Liver (tissue), 9 donors: ENCODE measurements around the gene S100A11. TPM values are rescaled to one million over a fixed set of nuclear protein-coding genes. Genes with fewer than 3 reads are reported as not detected.

Source experiments
- DNase-seq: peaks from one replicate; pipeline ENCODE4 v3.0.0-alpha.2; 2017; ENCODE audit warnings: low spot score
- H3K27ac ChIP-seq, 2 donors: one replicate each; pipeline ENCODE4 v1.7.0; 2013; ENCODE audit warnings: inconsistent platforms in 2 of 2, low read length in 2 of 2, control low read depth in 1 of 2, low read depth in 1 of 2, mild to moderate bottlenecking in 1 of 2
- H3K27me3 ChIP-seq, 4 donors: one replicate each; pipeline versions ENCODE4 v1.6.1 to v1.7.0; 2013; ENCODE audit warnings: low read length in 3 of 4, inconsistent platforms in 1 of 4, mild to moderate bottlenecking in 1 of 4, moderate library complexity in 1 of 4; ENCODE audit not compliant: control insufficient read depth in 4 of 4, insufficient read depth in 4 of 4
- H3K36me3 ChIP-seq, 4 donors: one replicate each; pipeline versions ENCODE4 v1.6.1 to v1.7.0; 2013; ENCODE audit warnings: low read length in 3 of 4, mild to moderate bottlenecking in 3 of 4, low read depth in 1 of 4, moderate library complexity in 1 of 4; ENCODE audit not compliant: control insufficient read depth in 4 of 4, insufficient read depth in 3 of 4
- H3K4me1 ChIP-seq, 4 donors: one replicate each; pipeline versions ENCODE4 v1.6.1 to v1.7.0; 2013; ENCODE audit warnings: low read length in 3 of 4, mild to moderate bottlenecking in 3 of 4, moderate library complexity in 1 of 4; ENCODE audit not compliant: control insufficient read depth in 4 of 4, insufficient read depth in 4 of 4
- H3K4me3 ChIP-seq, 3 donors: one replicate each; pipeline versions ENCODE4 v1.6.1 to v1.7.0; 2013; ENCODE audit warnings: low read length in 3 of 3, control low read depth in 1 of 3, low read depth in 1 of 3, mild to moderate bottlenecking in 1 of 3
- H3K9ac ChIP-seq, 2 donors: one replicate each; pipeline ENCODE4 v1.7.0; 2013; ENCODE audit warnings: low read length in 2 of 2, mild to moderate bottlenecking in 2 of 2, moderate library complexity in 2 of 2, control low read depth in 1 of 2, low read depth in 1 of 2
- H3K9me3 ChIP-seq, 4 donors: one replicate each; pipeline versions ENCODE4 v1.6.1 to v1.7.0; 2013; ENCODE audit warnings: low read length in 3 of 4; ENCODE audit not compliant: control insufficient read depth in 4 of 4
- EGR1 ChIP-seq, 2 donors: IDR thresholded peaks; 2 replicates each; pipeline ENCODE4 v1.6.1; 2016 to 2018; ENCODE audit warnings: antibody characterized with exemption in 2 of 2, low read depth in 2 of 2
- FOXA1 ChIP-seq: IDR thresholded peaks from 2 replicates; pipeline ENCODE4 v1.6.1; 2016; ENCODE audit warnings: antibody characterized with exemption
- FOXA2 ChIP-seq: IDR thresholded peaks from 2 replicates; pipeline ENCODE4 v1.6.1; 2016; ENCODE audit warnings: antibody characterized with exemption
- GABPA ChIP-seq, 2 donors: IDR thresholded peaks in 1 of 2; conservative IDR thresholded peaks in 1 of 2; 2 replicates each; pipeline ENCODE4 v1.6.1; 2016; ENCODE audit warnings: antibody characterized with exemption in 2 of 2, mild to moderate bottlenecking in 1 of 2, moderate library complexity in 1 of 2
- HNF4A ChIP-seq, 2 donors: conservative IDR thresholded peaks; 2 replicates each; pipeline ENCODE4 v1.6.1; 2016; ENCODE audit warnings: antibody characterized with exemption in 2 of 2, mild to moderate bottlenecking in 2 of 2
- HNF4G ChIP-seq: IDR thresholded peaks from 2 replicates; pipeline ENCODE4 v1.6.1; 2016; ENCODE audit warnings: antibody characterized with exemption
- JUND ChIP-seq, 2 donors: IDR thresholded peaks; 2 replicates each; pipeline ENCODE4 v1.6.1; 2016; ENCODE audit warnings: antibody characterized with exemption in 2 of 2
- NR2F2 ChIP-seq: IDR thresholded peaks from 2 replicates; pipeline ENCODE4 v1.6.1; 2016; ENCODE audit warnings: antibody characterized with exemption
- RAD21 ChIP-seq, 2 donors: IDR thresholded peaks; 2 replicates each; pipeline ENCODE4 v1.6.1; 2016; ENCODE audit warnings: antibody characterized with exemption in 2 of 2, mild to moderate bottlenecking in 2 of 2
- RXRA ChIP-seq, 2 donors: IDR thresholded peaks; 2 replicates each; pipeline ENCODE4 v1.6.1; 2017 to 2018; ENCODE audit warnings: antibody characterized with exemption in 2 of 2, mild to moderate bottlenecking in 1 of 2
- SP1 ChIP-seq: IDR thresholded peaks from 2 replicates; pipeline ENCODE4 v1.6.1; 2018; ENCODE audit warnings: antibody characterized with exemption, mild to moderate bottlenecking
- TAF1 ChIP-seq: conservative IDR thresholded peaks from 2 replicates; pipeline ENCODE4 v1.6.1; 2016; ENCODE audit warnings: antibody characterized with exemption, mild to moderate bottlenecking
- YY1 ChIP-seq: IDR thresholded peaks from 2 replicates; pipeline ENCODE4 v1.6.1; 2016; ENCODE audit warnings: antibody characterized with exemption, mild to moderate bottlenecking
- WGBS: extraction: QIAGEN DNeasy Blood & Tissue Kit; methylation state at CpG from one replicate; pipeline ENCODE4 v1.1.7; 2013; 5-methylcytosine and 5-hydroxymethylcytosine counted together
- polyA plus RNA-seq, 2 donors: library from polyadenylated mRNA; stranded (reverse) in 1 of 2; unstranded in 1 of 2; fragments of 200-250 nt in 1 of 2; fragments of >200 nt in 1 of 2; fragmentation: Nextera tagmentation in 1 of 2; extraction: Ambion mirVana in 1 of 2; gene quantifications; one replicate each; pipeline versions ENCODE4 v1.2.1 to v1.2.3, GENCODE V29; 2013 to 2015
- total RNA-seq, 2 donors: library from RNA; depleted of rRNA; stranded (reverse); fragments of >200 nt; gene quantifications; one replicate each; pipeline ENCODE4 v1.2.3, GENCODE V29; 2014
- TF ChIP-seq, protein P1 (sequence below): fragments of 150-350 bp; IDR thresholded peaks from 2 replicates; pipeline ENCODE4 v1.5.1; 2017; ENCODE audit warnings: improper control_type of control experiment, low read depth, low read length; ENCODE audit not compliant: missing input control
- TF ChIP-seq, protein P2 (sequence below): IDR thresholded peaks from 2 replicates; pipeline ENCODE4 v1.6.1; 2016; ENCODE audit warnings: antibody characterized with exemption
- TF ChIP-seq, protein P3 (sequence below): IDR thresholded peaks from 2 replicates; pipeline ENCODE4 v1.6.1; 2016; ENCODE audit warnings: antibody characterized with exemption
- TF ChIP-seq, protein P4 (sequence below): IDR thresholded peaks from 2 replicates; pipeline ENCODE4 v1.6.1; 2016; ENCODE audit warnings: antibody characterized with exemption, mild to moderate bottlenecking
- TF ChIP-seq, protein P5 (sequence below): IDR thresholded peaks from 2 replicates; pipeline ENCODE4 v1.6.1; 2016; ENCODE audit warnings: antibody characterized with exemption
- donor health status: healthy.
- donor health status: healthy.
- donor health status: healthy.
- donor health status: healthy.
- donor health status: healthy.

Gene S100A11
- total and polyA plus RNA-seq, 4 donors: 9.9 to 76.1 (median 31.0) TPM

DNA sequence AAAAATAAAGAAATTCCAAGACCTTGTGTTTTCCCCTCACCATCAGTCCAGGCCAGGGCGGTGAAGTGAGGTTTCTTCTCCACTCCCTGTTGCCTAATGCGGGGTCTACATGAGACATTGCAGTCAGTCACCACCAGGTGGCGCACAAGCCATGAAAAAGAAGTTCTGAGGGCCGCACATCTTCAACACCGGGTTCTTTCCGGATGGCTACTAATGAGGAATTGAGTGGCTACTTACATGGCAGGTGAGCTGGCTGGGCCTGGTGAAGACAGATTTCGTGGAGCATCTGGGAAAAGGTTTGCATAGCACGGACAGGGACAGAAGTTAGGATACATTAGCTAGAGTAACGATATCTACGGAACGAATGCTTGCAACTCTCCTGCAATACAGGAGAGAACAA, 15.8 kb upstream of the S100A11 start:
- Histone ChIP-seq H3K9me3 (no peaks in the 10 kb centered on the region), H3K27ac (no peak overlapping the region), H3K27me3 (peaks cover 0 to 11% (median 4%) of the 10 kb centered on the region in 4 donors), H3K4me3 (no peak overlapping the region), H3K4me1 (no peaks in the 10 kb centered on the region), H3K36me3 (no peaks in the 10 kb centered on the region), H3K9ac (no peak overlapping the region)
- WGBS: 25% methylated on average over 11 of the region's 11 CpGs
- peak; percentile 80 for DNase-seq
- peak; percentile 87 to 91 for TF ChIP-seq RAD21 (IDR thresholded peaks at IDR 0.05)
- TF ChIP-seq, protein P1, sequence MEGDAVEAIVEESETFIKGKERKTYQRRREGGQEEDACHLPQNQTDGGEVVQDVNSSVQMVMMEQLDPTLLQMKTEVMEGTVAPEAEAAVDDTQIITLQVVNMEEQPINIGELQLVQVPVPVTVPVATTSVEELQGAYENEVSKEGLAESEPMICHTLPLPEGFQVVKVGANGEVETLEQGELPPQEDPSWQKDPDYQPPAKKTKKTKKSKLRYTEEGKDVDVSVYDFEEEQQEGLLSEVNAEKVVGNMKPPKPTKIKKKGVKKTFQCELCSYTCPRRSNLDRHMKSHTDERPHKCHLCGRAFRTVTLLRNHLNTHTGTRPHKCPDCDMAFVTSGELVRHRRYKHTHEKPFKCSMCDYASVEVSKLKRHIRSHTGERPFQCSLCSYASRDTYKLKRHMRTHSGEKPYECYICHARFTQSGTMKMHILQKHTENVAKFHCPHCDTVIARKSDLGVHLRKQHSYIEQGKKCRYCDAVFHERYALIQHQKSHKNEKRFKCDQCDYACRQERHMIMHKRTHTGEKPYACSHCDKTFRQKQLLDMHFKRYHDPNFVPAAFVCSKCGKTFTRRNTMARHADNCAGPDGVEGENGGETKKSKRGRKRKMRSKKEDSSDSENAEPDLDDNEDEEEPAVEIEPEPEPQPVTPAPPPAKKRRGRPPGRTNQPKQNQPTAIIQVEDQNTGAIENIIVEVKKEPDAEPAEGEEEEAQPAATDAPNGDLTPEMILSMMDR: peak; percentile 91
- TF ChIP-seq, protein P2, sequence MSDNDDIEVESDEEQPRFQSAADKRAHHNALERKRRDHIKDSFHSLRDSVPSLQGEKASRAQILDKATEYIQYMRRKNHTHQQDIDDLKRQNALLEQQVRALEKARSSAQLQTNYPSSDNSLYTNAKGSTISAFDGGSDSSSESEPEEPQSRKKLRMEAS: no peak

DNA sequence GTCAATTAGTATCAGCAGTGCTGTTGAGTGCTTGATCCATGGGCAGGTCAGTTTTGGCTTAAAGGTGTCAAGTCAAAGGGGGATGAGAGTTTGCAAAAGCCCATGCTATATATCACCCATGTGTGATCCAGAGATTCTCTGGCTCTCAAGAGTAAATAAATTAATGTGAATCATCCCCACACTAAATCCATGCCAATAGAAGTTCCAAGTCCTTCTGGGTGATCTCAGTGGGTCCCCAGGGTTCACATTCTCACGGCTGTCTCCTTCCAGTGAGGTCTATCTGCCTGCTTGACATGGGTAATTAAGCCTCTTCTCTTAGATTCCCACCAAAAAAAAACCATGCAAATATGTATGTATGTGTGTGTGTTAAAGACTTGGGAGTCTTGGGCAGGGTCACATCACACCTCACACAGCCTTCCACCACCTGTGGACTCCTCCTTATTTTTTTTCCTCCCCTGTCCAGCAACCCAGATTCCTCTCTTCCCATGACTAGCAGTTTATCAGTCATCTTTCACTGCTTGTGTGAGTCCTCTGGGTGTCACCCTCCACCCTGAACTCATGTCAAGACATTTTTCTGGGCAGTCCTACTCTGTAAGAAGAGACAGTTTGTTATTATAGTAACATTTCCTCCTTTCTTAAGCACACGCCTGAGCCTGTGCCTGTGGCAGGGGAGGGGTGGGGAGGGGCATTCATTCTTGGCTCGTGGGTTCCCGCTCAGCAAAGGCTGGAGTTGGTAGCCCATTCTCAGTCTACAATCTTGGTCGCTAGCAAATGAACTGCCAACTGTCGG, 14.3 kb upstream of the S100A11 start:
- Histone ChIP-seq H3K9me3 (peaks cover 0 to under 1% (median under 1%) of the 10 kb centered on the region in 4 donors), H3K27me3 (peaks cover 0 to 11% (median 4%) of the 10 kb centered on the region in 4 donors), H3K9ac (no peak overlapping the region), H3K36me3 (no peaks in the 10 kb centered on the region), H3K4me3 (no peak overlapping the region), H3K4me1 (no peaks in the 10 kb centered on the region), H3K27ac (no peak overlapping the region)
- no peak for DNase-seq
- WGBS: 69% methylated on average over 6 of the region's 6 CpGs
- TF ChIP-seq, protein P3, sequence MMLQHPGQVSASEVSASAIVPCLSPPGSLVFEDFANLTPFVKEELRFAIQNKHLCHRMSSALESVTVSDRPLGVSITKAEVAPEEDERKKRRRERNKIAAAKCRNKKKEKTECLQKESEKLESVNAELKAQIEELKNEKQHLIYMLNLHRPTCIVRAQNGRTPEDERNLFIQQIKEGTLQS: no peak
- TF ChIP-seq JUND (IDR thresholded peaks at IDR 0.05) (no peak), RXRA (IDR thresholded peaks at IDR 0.05) (no peak), EGR1 (IDR thresholded peaks at IDR 0.05; ENCODE audit: low read depth in 2 of 2) (no peak), YY1 (no peak), SP1 (no peak), HNF4A (conservative IDR thresholded peaks at IDR 0.05) (no peak), GABPA (IDR thresholded peaks at IDR 0.05 in 1 of 2, conservative IDR thresholded peaks at IDR 0.05 in 1 of 2) (no peak), HNF4G (no peak), NR2F2 (no peak), FOXA1 (no peak), RAD21 (IDR thresholded peaks at IDR 0.05) (no peak), FOXA2 (no peak), TAF1 (no peak)
- TF ChIP-seq, protein P1: no peak
- TF ChIP-seq, protein P4, sequence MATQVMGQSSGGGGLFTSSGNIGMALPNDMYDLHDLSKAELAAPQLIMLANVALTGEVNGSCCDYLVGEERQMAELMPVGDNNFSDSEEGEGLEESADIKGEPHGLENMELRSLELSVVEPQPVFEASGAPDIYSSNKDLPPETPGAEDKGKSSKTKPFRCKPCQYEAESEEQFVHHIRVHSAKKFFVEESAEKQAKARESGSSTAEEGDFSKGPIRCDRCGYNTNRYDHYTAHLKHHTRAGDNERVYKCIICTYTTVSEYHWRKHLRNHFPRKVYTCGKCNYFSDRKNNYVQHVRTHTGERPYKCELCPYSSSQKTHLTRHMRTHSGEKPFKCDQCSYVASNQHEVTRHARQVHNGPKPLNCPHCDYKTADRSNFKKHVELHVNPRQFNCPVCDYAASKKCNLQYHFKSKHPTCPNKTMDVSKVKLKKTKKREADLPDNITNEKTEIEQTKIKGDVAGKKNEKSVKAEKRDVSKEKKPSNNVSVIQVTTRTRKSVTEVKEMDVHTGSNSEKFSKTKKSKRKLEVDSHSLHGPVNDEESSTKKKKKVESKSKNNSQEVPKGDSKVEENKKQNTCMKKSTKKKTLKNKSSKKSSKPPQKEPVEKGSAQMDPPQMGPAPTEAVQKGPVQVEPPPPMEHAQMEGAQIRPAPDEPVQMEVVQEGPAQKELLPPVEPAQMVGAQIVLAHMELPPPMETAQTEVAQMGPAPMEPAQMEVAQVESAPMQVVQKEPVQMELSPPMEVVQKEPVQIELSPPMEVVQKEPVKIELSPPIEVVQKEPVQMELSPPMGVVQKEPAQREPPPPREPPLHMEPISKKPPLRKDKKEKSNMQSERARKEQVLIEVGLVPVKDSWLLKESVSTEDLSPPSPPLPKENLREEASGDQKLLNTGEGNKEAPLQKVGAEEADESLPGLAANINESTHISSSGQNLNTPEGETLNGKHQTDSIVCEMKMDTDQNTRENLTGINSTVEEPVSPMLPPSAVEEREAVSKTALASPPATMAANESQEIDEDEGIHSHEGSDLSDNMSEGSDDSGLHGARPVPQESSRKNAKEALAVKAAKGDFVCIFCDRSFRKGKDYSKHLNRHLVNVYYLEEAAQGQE: no peak
- TF ChIP-seq, protein P2: no peak
- TF ChIP-seq, protein P5, sequence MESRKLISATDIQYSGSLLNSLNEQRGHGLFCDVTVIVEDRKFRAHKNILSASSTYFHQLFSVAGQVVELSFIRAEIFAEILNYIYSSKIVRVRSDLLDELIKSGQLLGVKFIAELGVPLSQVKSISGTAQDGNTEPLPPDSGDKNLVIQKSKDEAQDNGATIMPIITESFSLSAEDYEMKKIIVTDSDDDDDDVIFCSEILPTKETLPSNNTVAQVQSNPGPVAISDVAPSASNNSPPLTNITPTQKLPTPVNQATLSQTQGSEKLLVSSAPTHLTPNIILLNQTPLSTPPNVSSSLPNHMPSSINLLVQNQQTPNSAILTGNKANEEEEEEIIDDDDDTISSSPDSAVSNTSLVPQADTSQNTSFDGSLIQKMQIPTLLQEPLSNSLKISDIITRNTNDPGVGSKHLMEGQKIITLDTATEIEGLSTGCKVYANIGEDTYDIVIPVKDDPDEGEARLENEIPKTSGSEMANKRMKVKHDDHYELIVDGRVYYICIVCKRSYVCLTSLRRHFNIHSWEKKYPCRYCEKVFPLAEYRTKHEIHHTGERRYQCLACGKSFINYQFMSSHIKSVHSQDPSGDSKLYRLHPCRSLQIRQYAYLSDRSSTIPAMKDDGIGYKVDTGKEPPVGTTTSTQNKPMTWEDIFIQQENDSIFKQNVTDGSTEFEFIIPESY: no peak
